AG08395 (cell line): ENCODE results near the gene ZBTB7A.

Experiments used
- DNase-seq: peaks from one replicate; pipeline ENCODE4 v3.0.0; 2012; ENCODE audit warnings: mixed read lengths, low spot score

Gene ZBTB7A

DNA sequence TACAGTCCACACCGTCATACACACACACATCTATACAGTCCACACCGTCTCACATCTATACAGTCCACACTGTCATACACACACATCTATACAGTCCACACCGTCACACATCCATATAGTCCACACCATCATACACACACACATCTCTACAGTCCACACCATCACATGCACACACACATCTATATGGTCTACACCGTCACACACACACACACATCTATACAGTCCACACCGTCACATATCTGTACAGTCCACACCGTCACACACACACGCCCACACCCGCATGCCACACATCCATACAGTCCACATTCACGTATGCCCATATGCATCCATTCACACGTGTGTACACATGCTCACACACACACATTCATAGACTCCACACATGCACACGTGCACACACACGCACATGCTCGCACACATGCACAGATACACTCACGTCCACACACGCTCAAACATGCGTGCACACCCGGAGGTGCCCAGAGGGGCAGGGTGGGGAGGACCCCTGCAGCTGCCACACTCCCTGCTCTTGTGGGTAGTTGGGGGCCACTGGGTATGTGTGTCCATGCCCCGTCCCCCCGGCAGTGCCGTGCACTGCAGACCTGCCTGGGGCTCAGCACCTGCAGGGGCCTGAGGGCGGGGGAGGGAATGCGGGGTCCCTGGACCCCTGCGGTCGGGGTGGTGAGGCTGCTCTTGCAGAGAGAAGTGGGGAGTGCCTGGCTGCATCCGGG is 30.0 kb downstream of the ZBTB7A start:
- DNase-seq = no peak

DNA sequence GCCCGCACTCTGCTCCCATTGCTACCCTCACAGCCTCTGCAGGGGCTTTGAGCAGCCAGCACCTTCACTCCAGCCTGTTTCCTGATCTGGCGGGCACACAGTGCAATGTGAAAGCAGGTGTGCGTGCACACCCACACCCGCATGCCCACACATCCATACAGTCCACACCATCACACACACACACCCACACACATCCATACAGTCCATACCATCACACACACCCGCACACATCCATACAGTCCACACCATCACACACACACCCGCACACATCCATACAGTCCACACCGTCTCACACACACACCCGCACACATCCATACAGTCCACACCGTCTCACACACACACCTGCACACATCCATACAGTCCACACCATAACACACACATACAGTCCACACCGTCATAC is 31.1 kb downstream of the ZBTB7A start:
- DNase-seq = no peak

DNA sequence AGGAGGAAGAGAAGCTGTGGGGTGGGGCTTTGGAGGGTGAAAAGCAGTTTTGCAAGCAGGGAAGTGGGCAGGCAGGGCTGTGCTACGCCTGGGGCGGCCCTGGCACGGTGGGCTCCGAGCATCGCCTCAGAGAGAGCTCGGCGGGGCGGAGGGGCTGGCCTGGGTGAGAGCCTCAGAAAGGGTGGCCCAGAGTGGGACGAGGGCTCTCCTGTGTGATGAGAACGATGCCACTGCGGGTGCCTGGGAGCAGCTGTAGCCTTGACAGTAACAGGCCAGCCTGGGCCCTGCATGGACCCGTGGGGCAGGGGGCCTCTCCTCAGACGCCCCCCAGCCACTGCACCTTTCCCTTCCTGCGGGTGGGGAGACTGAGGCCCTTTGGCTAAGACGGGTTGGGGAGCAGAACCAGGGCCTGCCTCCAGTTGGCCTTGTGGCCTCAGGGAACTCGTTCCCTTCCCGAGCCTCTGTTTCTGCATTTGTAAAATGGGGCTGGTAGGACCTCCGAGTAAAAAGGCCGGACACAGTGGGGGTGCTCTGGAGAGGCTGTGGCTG is 31.6 kb downstream of the ZBTB7A start:
- DNase-seq = no peak

DNA sequence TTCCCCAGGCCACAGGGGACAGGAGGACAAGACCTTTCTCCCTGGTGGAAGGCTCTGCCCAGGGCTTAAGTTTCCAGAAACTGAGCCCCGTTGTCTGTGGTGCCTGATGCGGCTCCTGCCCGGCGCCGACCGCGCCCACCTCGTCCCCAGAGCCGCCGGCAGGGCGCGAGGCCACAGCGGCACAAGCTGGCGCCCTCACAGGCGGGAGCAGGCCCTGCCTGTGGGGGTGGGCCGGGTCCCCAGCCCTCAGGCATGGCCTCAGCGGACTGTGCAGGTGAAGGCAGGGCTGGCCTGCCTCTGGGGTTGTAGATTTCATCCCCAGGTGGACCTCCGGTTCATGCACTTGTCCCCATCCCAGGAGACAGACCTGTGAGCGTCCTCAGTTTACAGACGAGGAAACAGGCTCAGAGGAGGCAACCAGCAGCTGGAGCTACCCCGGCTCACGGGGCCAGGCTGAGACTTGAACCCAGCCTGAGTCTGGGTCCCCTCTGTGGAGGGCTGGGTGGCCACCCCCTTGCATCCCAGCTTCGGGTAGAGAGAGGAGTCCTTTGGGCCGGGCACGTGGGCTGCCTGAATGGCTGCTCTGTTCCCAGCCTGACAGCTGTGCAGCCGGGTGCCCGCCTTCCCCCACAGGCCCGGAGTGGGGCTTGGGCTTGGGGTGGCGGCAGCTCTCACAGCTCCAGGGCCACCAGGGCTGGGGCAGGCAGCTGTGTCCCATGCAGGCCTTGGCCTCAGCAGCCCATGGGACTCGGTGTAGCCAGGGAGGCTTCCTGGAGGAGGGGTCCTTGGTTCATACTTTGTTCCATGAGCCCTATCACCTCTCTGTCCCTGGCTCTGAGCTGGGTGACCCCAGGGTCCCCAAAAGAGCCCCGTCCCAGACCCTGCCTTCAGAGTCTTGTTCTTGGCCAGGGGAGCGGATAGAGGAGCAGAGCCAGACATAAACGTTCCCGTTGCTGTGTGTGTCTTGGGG is 32.4 kb downstream of the ZBTB7A start:
- DNase-seq = no peak

DNA sequence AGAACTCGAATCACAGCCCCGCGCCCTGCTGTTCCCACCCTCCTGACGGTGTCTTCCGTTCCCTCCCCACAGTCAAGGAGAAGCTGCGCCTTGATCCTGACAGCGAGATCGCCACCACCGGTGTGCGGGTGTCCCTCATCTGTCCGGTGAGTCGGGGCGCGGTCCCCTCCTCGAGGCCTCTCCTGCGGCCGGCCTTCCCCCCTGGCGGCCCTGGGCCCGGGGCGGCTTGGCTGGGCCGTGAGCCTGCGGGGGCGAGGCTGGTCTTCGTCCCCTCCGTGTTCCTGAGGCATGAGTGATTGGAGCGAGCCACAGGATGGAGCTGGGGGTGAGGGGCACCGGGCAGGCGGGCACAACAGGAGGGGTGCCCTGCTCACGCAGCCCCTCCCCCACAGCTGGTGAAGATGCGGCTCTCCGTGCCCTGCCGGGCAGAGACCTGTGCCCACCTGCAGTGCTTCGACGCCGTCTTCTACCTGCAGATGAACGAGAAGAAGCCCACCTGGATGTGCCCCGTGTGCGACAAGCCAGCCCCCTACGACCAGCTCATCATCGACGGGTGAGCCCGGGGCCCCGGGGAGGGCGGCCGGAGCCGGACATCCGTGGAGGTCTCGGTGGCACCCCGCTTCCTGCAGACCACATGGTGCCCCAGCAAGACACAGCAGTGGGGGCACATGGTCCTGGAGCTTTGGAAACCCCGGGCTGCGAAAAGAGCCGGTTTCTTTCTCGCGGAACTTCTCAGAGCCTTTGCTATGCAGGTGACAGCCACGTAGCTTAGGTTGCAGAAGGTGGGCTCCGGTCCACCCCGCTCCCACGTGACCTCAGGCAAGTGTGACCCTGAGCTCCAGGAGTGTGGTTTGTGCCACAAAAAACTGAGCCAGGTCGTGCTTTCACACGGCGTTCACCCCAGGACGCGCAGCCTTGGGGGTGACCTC is 33.4 kb downstream of the ZBTB7A start:
- DNase-seq = no peak

DNA sequence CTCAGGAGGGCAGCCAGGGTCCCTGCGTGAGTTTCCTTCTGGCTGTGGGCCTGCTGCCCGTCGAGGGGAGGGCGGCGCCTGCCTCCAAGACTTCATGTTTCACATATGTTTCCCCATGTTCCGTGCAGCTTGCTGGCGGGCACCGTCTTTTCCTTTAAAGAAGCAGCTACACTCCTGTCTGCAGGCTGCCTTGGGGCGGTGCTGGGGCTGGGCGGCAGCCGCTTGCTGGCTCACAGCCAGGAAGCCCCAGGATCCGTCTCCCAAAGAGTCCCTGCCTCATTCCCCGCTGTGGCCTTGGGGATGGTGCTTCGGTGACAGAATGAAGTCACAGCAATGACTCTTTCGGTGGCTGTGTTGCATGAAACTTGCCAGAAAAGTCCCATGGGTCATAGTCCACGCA is 34.3 kb downstream of the ZBTB7A start:
- DNase-seq = no peak

DNA sequence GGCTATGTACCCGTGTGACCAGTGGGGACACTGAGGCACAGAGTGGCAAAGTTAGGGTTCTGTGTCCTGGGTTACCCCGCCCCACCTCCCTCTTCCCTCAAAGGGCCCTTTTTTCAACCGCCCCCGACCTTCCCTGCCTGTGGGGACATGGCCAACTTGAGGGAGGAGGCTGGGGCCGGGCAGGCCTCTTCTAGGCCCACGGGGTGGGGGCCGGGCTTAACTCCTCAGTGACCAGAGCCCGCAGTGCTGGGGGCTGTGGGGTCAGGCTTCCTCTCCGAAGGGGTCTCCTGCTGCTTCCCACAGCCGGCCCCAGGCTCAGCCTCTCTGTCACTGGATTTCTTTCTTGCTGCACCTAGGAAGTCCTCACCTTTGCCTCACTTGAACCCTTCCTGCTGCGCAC is 35.3 kb downstream of the ZBTB7A start:
- no peak for DNase-seq

DNA sequence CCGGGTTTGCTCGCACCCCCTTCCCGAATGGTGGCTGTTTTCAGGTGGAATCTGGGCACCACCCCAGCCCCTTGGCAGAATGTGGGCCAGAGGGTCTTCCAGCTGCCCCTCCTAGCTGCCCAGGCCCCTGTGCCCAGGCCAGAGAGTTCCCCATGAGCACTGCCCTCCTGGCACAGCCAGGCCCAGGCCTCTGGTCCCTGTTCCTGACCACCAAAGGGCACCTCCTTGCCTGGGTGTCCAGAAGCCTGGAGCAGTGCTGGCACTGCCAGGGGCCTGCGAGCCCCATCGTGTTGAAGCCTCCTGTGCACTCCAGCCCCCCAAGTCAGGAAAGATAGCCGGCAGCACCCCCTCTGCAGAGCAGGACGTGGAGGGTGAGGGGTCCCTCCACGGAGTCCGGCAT is 35.7 kb downstream of the ZBTB7A start:
- DNase-seq = no peak

DNA sequence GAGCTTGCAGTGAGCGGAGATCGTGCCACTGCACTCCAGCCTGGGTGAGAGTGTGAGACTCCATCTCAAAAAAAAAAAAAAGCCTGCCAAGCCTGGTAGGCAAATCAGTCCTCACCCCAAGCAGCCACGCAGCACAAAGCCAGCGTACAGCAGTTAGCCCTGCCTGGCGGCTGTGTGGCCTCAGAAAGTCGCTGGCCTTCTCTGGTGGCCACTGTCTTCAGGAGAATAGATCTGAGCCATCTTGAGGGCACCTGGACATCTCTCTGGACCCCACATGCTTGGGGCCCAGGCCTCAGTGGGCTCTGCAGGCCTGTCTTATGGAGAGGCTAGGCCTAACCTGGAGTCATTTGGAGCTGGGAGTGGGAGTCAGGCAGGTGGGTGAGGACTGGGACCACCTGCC is 36.1 kb downstream of the ZBTB7A start:
- no peak for DNase-seq

DNA sequence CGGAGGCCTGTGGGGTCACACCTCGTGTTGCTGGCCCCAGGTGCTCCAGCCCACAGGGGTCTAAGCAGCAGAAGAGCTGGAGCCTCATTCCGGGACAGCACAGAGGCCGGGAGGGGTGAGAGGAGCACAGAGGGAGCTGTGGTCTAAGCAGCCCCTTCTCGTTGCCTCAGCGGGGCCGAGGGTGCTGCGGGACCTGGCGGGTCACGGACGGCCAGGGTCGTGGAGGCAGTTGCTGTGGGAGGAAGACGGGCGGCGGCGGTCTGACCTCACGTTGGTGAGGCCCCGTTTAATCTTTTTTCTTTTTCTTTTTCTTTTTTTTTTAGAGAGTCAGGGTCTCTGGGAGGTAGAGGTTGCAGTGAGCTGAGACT is 37.5 kb downstream of the ZBTB7A start:
- DNase-seq = no peak

DNA sequence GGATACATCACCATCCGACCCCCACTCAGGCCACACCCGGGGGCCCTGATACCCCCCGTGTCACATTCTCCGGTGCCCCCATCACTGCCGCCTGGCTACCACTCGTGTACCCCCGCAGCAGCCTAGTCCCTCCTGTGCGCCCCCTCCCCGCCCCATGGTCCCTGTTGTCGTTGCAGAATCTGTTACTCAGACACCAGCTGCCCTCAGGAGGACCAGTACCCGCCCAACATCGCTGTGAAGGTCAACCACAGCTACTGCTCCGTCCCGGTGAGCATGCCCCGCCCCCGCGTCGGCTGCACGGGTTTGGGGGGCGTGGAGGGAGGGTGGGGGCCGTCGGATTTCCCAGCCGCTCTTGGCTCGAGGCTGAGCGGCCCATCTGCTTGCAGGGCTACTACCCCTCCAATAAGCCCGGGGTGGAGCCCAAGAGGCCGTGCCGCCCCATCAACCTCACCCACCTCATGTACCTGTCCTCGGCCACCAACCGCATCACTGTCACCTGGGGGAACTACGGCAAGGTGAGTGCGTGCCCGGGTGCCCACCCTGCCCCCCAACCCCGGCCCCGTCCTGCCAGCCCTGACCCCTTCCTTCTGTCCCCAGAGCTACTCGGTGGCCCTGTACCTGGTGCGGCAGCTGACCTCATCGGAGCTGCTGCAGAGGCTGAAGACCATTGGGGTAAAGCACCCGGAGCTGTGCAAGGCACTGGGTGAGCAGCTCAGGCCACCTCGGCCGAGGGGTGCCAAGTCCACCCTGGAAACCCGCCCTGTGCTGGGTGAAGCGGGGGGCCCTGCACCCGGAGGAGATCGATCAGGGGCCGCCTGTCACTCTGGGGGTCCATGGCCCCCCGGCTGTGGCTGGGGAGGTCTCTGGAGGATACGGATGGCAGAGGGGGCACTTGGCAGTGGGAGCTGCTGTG is 38.1 kb downstream of the ZBTB7A start:
- DNase-seq = no peak

DNA sequence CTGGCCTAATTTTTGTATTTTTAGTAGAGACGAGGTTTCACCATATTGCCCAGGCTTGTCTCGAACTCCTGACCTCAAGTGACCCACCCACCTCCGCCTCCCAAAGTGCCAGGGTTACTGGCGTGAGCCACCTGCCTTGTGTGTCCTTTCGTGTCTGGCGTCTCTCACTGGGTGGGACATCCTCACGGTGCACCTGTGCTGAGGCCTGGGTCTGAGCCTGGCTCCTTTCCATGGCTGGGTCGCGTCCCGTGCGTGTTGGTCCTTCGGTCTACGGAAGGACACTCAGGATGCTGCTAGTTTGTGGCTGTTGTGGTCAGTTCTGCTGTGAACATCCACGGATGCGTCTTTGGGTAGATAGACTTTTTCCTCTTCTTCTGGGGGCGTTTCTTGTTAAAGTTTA is 39.6 kb downstream of the ZBTB7A start:
- no peak for DNase-seq

DNA sequence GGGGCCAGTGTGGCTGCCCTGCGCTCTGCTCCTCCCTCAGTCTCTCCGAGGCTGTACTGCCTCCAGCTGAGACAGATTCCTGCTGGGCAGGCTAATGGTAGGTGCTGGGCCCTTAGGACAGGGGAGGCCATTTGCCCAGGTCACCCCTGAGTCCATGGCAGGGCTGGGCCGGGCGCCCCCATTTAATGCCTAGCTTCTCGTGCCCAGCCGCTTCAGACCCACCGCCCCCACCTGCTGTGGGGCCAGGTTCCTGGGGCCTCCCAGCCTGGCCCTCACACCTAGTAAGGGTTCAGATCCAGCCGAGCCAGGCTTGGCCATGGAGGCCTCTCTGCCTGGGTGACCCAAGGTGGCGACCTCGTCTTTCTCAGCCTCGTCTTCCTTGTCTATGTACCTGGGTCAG is 41.4 kb downstream of the ZBTB7A start:
- no peak for DNase-seq

DNA sequence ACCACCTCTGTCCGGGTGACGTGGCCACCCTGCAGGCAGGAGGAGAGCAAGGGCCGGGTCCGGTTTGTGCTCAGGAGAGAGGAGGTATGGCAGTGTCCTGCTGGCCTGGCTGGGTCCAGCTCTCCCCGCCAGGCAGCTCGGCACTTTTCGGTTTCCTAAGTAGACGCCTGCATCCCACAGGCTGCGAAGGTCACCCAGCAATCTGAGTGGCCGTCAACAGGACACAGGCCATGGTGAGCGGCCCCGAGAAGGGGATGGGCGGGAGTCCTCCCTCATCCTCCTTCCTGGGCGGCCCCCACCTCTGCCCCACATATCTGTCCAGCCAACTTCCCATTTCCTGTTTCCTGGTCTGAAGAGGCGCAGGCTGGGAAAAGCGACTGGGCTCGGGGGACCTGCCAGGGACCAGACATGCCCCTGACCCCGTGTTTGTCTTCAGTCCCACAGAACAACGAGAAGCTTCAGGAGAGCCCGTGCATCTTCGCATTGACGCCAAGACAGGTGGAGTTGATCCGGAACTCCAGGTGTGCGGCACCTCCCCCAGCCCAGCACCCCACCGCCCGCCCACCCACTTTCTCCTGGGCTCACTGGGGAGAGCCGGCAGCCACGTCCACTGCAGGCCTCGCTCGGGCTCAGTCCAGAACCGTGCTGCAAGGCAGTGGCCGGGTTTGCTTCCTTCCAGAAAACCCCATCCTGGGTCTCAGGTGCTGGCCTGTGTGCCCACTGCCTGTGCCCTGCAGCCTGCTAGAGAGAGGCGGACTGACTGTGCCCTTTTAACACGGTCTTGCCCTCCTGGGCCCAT is 42.9 kb downstream of the ZBTB7A start:
- no peak for DNase-seq

DNA sequence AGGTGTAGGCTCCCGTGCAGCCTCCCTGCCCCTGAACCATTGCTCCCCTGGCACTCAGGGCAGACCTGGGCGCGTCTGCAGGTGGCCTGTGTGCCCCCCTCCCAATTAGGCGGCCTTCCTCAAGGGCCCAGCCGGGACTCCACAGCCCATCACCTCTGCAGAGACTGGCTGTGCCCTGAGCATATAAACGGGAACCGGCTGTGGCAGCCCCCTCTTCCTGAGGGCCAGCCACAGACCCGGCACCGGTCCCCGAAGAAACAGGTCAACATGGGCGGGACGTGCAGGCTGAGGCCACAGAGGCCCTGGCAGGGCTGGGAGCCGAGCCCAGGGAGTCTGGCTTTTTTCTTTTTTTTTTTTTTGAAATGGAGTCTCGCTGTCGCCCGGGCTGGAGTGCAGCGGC is 47.1 kb downstream of the ZBTB7A start:
- no peak for DNase-seq

DNA sequence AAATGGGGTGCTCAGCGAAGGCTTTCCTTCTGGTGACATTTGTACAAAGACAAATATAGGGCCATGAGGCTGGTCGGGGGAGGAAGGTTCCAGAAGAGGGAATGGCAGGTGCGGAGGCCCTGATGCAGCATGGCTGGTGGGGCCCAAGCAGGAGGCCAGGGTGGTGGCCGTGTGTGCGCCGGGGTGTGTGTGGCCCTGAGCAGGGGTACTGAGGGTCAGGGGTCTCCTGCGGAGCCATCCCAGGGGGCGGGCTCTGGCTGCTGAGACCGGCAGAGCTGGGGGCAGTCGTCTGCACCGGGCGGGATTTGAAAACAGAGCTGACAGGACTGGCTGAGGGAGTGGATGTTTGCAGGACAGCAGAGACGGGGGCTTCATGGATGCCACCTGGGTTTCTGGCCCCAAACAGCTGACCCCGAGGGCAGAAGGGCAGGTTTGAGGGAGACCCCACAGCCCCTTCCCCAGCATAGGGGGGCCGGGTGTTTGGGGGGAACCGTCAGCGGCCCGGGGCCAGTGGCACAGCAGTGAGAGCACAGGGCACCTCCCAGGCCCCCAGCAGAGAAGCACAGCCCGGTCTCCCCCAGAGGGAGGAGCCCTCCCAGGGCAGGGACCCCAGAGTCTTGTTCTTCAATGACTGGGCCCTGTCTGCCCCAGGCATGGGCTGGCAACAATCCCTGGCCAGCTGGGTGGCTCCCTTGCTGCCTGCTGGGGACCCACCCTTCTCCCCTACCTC is 47.8 kb downstream of the ZBTB7A start:
- DNase-seq = no peak

DNA sequence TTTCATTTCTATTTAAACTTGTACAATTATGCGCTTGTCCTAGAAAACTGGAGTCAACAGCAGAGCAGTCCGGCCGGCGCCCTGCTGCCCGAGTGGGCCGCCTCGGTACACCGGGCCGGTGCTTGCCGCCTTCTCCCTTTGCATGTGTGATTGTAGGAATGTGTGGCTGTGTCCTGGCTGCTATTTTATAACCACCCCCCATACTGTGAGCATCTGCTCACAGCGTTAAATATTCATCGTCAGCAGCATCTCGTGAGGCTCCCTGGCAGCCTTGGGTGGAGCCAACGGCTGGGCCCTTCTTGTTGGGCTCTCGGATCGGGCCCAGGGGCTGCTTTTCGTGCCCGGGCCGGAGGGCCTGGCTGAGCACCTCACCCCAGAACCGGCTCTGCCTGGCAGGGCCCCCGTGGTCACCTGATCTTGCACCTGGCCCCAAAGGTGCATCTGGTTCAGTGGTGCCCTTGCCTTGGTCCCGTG is 48.5 kb downstream of the ZBTB7A start:
- DNase-seq = no peak

DNA sequence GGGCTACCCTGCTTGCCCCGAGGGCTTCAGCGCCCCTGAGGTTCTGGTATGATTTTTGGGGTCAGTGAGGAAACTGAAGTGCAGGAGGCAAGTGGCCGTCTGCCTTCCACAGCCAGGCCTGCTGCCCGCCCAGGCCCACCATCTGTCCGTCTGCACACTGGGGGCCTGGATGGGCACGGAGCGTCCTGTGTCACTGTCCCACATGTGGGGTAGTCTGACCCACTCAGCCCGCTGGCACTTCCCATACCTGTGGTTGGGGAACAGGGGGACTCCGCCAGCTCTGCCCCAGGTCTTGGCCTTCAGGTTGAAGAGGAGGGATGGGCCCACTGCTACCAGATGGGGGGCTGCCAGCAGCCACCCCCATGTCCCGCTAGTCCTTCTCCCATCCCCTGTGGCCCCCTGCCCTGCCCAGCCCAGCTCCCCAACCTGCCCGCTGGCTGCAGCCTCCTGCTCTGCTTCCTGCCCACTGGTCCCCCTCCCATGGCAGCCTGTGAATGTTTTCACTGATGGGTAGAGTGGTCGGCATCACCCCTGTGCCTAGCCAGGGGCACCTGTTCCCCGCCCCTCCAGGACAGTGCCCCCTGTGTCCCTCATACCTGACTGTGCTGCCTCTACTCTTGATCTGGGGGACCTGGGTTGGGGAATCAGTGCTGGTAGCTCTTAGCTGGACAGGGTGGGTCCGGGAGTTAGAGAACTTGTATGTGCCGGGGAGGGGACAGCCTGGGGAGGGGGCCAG is 49.6 kb downstream of the ZBTB7A start:
- DNase-seq = no peak

DNA sequence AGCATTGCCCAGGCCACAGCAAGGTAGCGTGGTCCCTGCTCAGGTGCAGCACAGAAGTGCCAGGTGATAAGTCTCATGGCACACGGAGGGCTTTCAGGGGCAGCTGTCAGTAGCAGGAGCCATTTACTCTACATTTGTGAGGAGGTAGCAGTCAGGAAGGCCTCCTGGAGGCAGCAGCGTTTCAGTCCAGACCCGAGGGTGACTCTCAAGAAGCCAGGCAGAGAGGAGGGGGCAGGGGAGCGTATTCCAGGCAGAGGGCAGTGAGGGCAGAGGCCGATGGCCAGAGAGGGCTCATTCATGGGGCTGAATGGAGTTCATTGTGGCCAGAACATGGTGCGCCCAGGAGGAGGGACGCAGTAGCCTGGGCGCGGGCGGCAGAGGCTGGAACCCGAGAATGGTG is 50.2 kb downstream of the ZBTB7A start:
- no peak for DNase-seq
